AG09309 (cell line): ENCODE measurements around the gene SNX3.

ENCODE experiments used
- DNase-seq: peaks from one replicate; pipeline ENCODE4 v3.0.0-alpha.2; 2010; ENCODE audit warnings: low read depth
- H3K4me3 ChIP-seq: 2 replicates; pipeline ENCODE4 v1.5.1; 2011; ENCODE audit warnings: mild to moderate bottlenecking, low read depth, low read length, moderate library complexity; ENCODE audit not compliant: control insufficient read depth
- TF ChIP-seq, protein P1 (sequence below): IDR thresholded peaks from 2 replicates; pipeline ENCODE4 v1.5.1; 2011; ENCODE audit warnings: mild to moderate bottlenecking, low read depth, low read length, inconsistent platforms; ENCODE audit not compliant: insufficient read depth, control insufficient read depth; ENCODE audit errors: missing control alignments

The SNX3 gene

GRCh38 chr6:108175176-108175591 is 85.7 kb downstream of the SNX3 start:
- H3K4me3 ChIP-seq, result no peak overlapping the region
- TF ChIP-seq, protein P1, sequence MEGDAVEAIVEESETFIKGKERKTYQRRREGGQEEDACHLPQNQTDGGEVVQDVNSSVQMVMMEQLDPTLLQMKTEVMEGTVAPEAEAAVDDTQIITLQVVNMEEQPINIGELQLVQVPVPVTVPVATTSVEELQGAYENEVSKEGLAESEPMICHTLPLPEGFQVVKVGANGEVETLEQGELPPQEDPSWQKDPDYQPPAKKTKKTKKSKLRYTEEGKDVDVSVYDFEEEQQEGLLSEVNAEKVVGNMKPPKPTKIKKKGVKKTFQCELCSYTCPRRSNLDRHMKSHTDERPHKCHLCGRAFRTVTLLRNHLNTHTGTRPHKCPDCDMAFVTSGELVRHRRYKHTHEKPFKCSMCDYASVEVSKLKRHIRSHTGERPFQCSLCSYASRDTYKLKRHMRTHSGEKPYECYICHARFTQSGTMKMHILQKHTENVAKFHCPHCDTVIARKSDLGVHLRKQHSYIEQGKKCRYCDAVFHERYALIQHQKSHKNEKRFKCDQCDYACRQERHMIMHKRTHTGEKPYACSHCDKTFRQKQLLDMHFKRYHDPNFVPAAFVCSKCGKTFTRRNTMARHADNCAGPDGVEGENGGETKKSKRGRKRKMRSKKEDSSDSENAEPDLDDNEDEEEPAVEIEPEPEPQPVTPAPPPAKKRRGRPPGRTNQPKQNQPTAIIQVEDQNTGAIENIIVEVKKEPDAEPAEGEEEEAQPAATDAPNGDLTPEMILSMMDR, result no peak
- DNase-seq, result no peak

GRCh38 chr6:108174371-108175175 is 86.3 kb downstream of the SNX3 start:
- TF ChIP-seq, protein P1, result no peak
- H3K4me3 ChIP-seq, result no peak overlapping the region
- no peak for DNase-seq

DNA sequence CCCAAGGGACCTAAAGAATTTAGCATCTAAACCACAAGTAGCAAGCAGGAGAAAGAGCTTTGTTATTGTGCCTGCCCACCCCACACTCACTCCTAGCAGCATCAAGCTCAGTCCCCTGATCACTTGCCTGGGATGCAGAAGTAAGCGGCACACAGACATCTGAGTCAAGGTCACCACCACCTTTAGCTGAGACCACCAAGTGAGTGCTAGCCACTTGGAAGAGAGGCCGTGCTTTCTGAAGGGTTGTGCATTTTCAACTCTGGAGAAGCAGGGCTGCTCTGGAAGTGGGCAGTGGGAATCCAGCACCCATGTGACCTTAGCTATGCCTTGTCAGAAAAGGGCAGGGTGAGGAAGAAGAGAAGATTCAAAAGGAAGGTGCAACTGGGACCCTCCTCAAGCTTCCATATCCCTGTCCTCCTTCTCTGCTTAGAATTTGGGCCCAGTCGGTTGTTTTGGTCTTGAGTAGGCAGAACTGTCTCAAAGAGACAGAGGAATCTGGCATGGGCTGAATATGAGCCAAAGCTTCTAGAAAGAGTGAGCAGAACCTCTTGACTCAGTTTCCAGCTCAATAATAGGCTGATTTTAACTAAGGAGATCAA is 88.8 kb downstream of the SNX3 start:
- TF ChIP-seq, protein P1, result no peak
- H3K4me3 ChIP-seq, result no peak overlapping the region
- DNase-seq, result no peak

- TF ChIP-seq, protein P1, result no peak
- no peak overlapping the region for H3K4me3 ChIP-seq
- no peak for DNase-seq
Measured at GRCh38 chr6:108171291-108171917, 89.4 kb downstream of the SNX3 start.

- DNase-seq, result no peak
- no peak overlapping the region for H3K4me3 ChIP-seq
- TF ChIP-seq, protein P1, result no peak
Measured at GRCh38 chr6:108170332-108171290, 90.2 kb downstream of the SNX3 start.
